Left colon (tissue), 2 donors: ENCODE results near the gene STX5. TPM values are rescaled to one million over a fixed set of nuclear protein-coding genes. Genes with fewer than 3 reads are reported as not detected.
"Not testable (repeated sequence)": the region's sequence is repeated elsewhere in the genome, so short reads cannot be mapped to it uniquely, and the experiment has no call there.

ENCODE experiments used
- ATAC-seq: fragments of 200-7000 bp; cut with Tn5 transposase; one replicate; pipeline ENCODE4 v1.9.1; 2020; ENCODE audit warnings: mild to moderate bottlenecking, moderate library complexity
- DNase-seq, 2 donors: peaks; one replicate each; pipeline ENCODE4 v3.0.0-alpha.2; 2020
- intact Hi-C, 2 donors: fragments of 100-400 bp; cut with DNase I in 1 of 2; cut with micrococcal nuclease in 1 of 2; formaldehyde crosslinking; loops; one replicate each; pipeline versions ENCODE4 v1.11.2 to v1.14.0; 2022; cut with DNase I, micrococcal nuclease
- total RNA-seq, 2 donors: library from RNA; stranded (reverse); fragmentation: NEBNext Ultra II Directional; extraction: Animal tissue kit (Norgen Biotek cat#: 25700); gene quantifications; one replicate each; pipeline ENCODE4 v1.2.1, GENCODE V29; 2021
- donor health status: DM: no; HTN: no; CAD: no.
- donor health status: DM: yes; HTN: yes; CAD: no.

The STX5 gene
- total RNA-seq, 2 donors from 2014 or later: 37.7 to 39.6 TPM

DNA sequence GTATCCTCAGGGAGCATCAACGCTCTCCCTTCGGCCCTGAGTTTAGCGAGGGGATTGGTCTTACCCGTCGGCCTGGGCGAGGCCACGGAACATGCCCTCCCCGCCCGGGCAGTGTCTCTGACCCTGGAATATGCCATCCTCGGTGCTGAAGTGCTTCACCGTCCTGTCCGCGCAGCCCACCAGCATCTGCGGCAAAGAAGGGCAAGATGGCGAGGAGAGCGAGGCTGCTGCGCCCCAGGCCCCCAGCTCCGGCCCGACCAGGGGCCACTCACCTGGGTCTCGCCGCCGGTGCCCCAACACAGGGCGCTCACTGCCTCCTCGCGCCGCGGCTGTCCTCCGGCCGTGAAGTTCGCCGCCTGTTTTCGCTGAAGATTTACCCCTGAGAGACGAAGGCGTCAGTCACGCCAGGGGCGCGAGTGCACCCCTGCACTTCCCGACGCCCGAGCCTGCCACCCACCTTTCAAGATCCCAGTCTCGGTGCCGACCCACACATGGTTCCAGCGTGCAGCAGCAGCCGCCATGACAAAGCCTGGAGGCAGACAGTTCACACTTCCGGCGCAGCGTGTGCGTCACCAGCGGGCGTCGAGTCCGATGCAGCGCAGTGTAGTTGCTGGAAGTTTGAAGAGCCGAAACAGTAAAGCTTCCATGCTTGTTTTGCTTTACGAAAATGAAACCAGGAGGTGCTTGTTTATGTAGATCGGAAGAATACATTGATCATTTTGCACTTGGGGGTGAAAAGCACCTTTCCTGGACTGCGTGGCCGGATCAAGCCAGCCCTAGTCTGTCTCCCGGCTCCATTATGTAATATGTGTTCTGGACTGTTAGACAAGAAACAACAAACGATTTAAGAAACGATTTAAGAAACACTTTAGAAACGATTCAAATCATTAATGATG is 7.4 kb upstream of the STX5 start, which contains the start of gene WDR74:
WDR74 (minus strand) TSS at position 541 of the 896 bp plus-strand sequence; CDS start at position 521, 20 bp downstream.
- ATAC-seq: peak; percentile 74
- DNase-seq: peak; percentile 93 to 95
- intact Hi-C loops: no loop called here

- no peak for DNase-seq
- ATAC-seq: no peak
- intact Hi-C loops: no loop called here
These were observed 3.5 kb upstream of the STX5 start for GRCh38 chr11:62835336-62835735.

DNA sequence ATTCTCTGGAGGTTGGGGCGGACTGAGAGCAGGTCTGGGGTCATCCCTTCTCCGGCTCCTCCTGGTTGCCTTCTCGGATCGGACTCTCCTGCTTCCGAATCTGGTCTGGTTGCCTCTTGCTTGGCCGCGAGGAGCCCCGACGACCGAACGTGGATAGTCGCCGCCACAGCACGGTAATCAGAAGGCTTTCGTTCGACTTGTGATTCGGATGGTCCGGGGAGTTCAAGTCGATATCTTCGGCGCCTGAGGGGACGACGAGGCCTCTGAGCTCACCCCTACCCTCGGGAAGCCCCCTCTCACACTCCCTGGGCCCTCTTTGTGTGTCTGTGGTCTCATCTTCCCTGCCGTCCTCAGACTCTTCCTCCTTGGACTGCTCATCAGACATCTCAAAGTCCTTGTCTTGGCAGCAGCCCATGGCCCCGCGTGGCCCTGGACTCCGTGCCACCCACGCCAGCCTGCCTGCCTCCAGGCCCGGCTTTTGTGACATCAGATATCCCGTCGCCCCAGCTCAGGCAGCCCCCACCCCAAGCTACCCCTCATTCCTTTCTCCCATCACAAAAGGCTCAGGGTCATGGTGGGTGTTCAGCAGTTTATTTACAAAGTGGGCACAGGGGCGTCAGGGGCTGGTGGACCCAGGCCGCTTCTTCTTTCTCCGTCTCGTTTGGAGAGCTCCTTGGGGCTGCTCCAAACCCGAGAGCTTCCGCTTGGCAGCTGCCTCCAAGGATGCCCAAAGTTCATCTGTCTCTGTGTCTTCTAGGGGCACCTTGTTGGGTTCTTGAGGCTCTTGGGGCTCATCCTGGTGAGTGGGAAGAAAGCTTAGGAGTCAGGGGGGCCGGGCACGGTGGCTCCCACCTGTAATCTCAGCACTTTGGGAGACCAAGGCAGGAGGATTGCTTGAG is 734 bp upstream of the STX5 start, which contains the start of gene TEX54:
TEX54 (minus strand) TSS at position 506 of the 899 bp plus-strand sequence.
- peak; percentile 33 to 56 for DNase-seq

DNA sequence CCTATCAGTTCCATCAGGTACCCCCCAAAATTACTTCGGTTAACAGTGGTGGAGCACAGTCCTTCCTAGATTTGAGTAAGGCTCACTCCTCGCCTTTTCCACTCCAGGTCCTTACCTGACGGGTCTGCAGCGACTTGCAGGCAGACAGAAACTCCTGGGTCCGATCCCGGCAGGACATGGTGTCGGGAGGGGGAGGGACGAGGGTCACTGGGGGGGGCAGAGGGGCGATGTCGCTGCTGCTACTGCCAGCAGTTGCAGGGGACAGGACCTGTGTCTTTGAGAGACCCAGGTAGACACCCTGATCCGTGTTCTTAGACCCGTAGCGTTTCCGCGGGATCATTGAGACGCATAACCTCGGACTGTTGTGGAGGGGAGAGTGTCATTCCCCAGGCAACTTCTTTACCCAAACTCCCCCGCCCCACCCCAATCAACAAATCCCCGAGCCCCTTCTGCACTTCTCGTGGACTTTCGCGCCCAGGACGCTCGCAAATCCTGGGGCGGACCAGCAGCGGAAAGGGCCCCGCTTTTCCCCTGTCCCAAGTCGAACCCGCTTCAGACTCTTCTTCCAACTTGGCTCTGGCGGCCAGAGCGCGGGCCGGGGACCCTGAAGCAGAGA is 839 bp downstream of the STX5 start:
- DNase-seq: no peak
- no peak for ATAC-seq
- intact Hi-C loops: no loop called here

More for the DNA sequence above, 734 bp upstream of the STX5 start, which contains the start of gene TEX54:
- intact Hi-C loops: no loop called here
- ATAC-seq: peak; percentile 27

DNA sequence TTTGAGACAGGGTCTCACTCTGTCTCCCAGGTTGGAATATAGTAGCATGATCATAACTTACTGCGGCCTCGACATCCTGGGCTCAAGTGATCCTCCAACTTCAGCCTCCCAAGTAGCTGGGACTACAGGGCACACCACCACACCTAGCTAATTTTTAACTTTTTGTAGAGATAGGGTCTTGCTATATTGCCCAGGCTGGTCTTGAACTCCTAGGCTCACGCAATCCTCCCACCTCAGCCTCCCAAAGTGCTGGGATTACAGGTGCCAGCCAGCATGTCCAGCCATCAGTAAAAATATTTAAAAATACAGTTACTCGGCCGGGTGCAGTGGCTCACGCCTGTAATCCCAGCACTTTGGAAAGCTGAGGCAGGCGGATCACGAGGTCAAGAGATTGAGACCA is 3.7 kb downstream of the STX5 start:
- DNase-seq, ATAC-seq, intact Hi-C loops: not testable (repeated sequence)

- intact Hi-C loops: no loop called here
- no peak for DNase-seq
- ATAC-seq: no peak
These were observed 8.2 kb downstream of the STX5 start for GRCh38 chr11:62823677-62824076.

- no peak for DNase-seq
- intact Hi-C loops: no loop called here
These were observed 14.7 kb downstream of the STX5 start for GRCh38 chr11:62817129-62817528.

DNA sequence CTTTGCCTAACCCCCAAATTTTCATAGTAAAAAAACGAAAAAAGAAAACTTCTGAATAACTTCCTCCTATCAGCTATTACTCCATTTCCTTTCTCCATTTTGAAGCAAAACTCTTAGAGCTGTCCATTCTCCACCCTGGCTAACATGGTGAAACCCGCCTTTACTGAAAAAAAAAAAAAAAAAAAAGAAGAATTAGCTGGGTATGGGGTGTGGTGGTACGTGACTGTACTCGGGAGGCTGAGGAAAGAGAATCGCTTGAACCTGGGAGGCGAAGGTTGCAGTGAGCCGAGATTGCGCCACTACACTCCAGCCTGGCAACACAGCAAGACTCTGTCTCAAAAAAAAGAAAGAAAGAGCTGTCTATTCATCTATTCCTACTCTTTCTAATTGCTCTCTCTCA is 15.3 kb downstream of the STX5 start:
- DNase-seq (no peak), ATAC-seq (no peak)
- intact Hi-C loops: no loop called here

More at GRCh38 chr11:62817129-62817528, 14.7 kb downstream of the STX5 start:
- ATAC-seq: no peak

GRCh38 chr11:62811659-62812058 is 20.2 kb downstream of the STX5 start:
- ATAC-seq (no peak), DNase-seq (no peak)
- intact Hi-C loops: no loop called here

DNA sequence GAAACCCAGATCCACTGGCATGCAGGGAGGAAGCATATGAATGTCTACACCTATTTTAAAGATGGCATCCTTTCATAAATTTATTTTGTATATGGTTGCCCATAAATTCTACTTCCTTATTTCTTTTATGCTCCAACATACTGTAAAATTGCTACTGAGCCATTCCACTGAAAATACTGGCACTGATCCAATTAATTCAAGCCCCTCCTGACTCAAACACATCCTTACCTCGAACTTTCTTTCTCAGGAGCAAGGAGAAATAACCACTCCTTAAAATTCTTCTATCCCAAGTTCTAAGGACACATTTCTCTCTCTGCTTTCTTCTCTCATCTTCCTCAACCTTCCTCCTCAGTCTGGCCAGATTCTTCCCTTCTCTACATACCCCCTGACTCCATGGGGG is 21.1 kb downstream of the STX5 start:
- ATAC-seq (peak; percentile 59), DNase-seq (no peak)
- intact Hi-C loops: no loop called here

DNA sequence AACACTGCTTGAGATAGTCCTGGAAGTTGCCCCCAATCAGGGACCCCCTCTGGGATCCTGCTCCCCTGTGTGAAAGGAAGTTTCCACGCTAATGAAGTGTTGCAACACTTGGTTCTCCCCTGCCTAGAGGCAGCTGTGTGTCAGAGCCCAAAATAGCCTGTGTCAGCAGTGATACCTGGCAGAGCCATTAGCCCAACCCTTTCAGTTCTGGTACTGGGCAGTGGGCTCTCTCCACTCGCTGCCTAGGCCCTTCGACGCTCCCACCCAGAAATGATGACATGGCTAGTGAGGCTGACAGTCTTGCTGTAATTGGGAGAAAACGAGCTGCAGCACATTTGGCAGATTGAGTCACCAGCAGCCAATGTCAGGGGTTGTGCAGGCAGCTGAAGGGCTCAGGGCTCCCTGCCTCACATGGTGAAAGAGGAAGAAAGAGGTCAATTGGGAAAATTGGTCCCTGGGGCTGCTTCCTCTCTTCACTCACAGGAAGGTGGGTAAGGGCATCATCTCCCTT is 25.2 kb downstream of the STX5 start:
- DNase-seq: no peak
- intact Hi-C loops: no loop called here
- ATAC-seq: no peak

GRCh38 chr11:62805961-62806441 is 25.9 kb downstream of the STX5 start:
- ATAC-seq (no peak), DNase-seq (no peak)
- intact Hi-C loops: no loop called here

GRCh38 chr11:62805076-62805892 is 26.6 kb downstream of the STX5 start, which contains the start of gene NXF1:
Gene NXF1, minus strand, starts transcription at chr11:62805440. Its CDS starts 84 bp downstream, at chr11:62805356.
- DNase-seq (peak; percentile 90 to 97), ATAC-seq (peak; percentile 94)
- intact Hi-C loops: no loop called here

DNA sequence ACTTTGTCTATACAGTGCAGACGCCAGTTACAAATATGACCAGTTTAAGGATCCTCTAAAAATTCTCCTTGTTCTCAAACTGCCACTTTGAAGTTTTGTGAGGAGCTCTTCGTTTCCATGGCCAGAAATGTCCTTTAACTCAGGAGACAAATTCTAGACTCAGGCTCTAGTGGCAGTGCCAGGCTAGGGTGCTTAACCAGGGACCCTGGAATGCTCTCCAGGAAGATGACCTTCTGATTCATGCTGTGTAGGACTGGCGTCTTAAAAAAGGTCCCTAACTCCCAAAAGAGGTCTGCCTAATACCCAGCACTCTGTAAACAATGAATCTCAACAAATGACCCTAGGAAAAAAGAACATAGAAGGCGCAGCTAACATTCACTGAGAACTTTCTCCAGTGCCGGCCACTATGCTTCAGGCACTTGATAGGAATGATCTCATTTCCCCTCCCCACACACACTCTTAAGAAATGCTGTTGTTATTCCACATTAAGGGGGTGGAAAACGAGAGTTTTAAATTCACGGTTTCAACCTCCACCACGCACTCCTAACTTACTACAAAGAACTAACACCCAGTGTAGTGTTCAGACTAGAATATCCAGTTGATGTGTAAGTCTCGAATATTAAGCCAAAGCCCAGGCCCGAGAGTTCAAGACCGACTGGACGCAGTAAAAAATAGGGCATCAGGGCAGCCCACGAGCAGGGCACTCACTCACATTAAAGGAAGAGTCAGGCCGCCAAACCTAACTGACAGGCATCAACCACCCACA is 27.4 kb downstream of the STX5 start:
- ATAC-seq (peak; percentile 21), DNase-seq (no peak)
- intact Hi-C loops: no loop called here

DNA sequence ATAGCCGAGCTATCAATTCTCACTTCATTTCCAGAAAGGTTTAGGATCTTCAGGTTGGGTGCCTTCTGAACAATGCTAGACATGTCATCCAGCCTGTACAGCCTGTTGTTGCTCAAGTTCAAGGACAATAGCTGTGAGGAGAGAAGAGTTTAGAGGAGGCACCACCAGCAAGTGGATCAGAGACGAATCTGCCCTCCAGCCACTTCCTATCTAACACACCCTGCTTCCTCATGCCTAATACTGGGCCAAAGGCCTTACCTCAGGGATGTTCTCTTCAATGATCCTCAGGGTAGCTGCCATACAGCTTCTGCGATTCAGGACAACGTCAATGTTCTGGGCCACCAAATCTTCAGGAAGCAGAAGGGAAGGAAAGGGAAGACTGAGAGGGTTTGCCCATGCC is 30.8 kb downstream of the STX5 start:
- intact Hi-C loops: no loop called here
- no peak for ATAC-seq

DNA sequence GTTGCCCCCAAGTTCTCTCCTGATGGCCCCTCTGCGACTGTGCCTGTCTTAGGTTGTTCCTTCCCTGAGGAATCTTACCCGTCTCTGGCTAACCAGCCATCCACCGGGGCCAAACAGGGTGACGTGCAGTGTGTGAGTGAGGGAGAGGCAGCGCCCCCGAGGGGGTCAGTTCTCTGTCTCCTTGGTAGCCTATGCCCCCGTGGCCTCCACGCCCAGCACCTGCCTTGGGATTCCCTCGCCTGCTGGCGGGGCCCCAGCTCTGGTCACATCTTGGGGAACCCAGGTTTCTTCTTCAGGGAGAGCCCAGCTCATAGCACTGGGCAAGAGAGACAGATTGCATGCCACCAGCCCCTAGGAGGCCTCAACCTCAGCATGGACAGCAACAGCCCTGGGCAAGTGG is 32.4 kb downstream of the STX5 start:
- intact Hi-C loops: no loop called here
- no peak for DNase-seq
- no peak for ATAC-seq

More for the DNA sequence above, 30.8 kb downstream of the STX5 start:
- no peak for DNase-seq

- intact Hi-C loops: no loop called here
- DNase-seq: no peak
- no peak for ATAC-seq
These were observed 35.6 kb downstream of the STX5 start for GRCh38 chr11:62796281-62796680.
